Measurements from ENCODE around the gene NSD1. TPM values are rescaled to one million over a fixed set of nuclear protein-coding genes. Genes with fewer than 3 reads are reported as not detected.

Gene NSD1
- total and polyA plus RNA-seq, 10 of the 15 experiments (the other 5 are each of a cell fraction or from before 2014, with no cell fraction given), result 7.0 to 57.9 (median 30.4) TPM

DNA sequence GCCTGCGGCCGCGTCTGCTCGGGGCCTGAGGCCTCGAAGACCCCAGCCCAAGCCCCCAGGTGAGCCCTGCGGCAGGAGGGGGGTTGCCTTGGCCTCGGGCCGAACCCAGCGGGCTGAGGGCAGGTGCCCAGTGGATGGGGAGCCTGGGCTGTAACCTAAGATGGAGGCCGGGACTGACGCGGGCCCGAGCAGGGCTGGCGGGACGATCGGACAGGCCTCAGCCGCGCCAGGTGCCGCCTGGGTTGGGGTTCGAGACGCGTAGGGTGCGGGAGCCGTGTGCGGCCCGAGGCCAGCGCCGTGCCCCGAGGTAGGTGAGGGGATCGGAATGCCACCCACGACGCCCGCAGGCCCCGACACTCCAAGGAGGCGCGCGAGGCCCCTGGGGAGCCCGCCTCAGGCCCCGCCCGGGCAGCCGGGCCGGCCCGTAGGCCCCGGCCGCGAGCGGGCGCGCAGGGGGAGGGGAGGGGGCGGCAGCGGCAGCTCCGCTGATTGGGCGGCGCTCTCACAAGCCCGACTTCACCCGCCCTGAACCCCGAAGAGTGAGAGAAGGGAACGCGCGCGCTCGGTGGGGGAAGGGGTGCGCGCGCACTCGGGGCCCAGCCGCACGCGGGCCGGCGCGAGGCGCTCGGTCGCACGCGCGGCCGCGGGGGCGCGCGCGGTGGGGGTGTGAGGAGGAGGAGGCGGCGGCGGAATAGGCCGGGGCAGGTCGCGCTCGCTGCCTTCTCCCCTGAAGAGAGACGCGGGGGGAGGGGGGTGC lies at the start of gene NSD1 (continued):
- TF ChIP-seq, protein P1, sequence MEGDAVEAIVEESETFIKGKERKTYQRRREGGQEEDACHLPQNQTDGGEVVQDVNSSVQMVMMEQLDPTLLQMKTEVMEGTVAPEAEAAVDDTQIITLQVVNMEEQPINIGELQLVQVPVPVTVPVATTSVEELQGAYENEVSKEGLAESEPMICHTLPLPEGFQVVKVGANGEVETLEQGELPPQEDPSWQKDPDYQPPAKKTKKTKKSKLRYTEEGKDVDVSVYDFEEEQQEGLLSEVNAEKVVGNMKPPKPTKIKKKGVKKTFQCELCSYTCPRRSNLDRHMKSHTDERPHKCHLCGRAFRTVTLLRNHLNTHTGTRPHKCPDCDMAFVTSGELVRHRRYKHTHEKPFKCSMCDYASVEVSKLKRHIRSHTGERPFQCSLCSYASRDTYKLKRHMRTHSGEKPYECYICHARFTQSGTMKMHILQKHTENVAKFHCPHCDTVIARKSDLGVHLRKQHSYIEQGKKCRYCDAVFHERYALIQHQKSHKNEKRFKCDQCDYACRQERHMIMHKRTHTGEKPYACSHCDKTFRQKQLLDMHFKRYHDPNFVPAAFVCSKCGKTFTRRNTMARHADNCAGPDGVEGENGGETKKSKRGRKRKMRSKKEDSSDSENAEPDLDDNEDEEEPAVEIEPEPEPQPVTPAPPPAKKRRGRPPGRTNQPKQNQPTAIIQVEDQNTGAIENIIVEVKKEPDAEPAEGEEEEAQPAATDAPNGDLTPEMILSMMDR (IDR thresholded peaks at IDR 0.05 in 2 of 3, conservative IDR thresholded peaks at IDR 0.05 in 1 of 3; ENCODE audit: control insufficient read depth in 2 of 3, extremely low read depth in 1 of 3, insufficient read depth in 1 of 3, low read depth in 3 of 3, low read length in 3 of 3), result no peak

DNA sequence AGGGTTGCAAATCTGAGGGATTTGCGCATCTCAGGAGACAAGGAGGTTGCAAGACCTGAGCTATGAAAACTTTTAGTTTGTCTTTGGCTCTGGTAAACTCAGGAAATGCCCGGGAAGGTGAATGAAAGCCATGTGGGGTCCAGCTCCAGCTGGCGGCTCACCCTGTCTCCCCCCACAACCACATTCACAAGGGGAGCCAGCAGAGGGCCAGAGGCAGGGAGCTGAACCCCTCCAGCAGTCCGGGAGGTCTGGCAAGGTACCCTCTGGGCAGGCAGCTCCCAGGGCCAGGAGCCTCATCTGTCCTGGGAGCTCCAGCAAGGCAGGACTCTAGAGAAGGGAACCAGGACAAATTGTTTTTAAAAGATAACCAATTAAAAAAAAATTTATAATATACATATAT lies 49.4 kb upstream of the NSD1 start:
- CTCF ChIA-PET, result interaction anchor here (1.1 to 3.5 kb wide), 3 partner anchors 11 to 27 kb away, joined by 3 to 30 read pairs (median 13); no protein-coding TSS in a partner anchor
- Histone ChIP-seq H3K27me3 (replicated peaks in 1 of 2; ENCODE audit: control insufficient read depth in 2 of 2, insufficient read depth in 2 of 2, low read length in 1 of 2) (peaks cover 0 to 4% of the 10 kb centered on the region in 2 experiments; a peak in 3 of 4 replicates), H3K4me3 (no peak overlapping the region), H3K9ac (ENCODE audit: control insufficient read depth, insufficient read depth, low read length) (no peak overlapping the region), H3K36me3 (ENCODE audit: control insufficient read depth in 2 of 2, insufficient read depth in 2 of 2, low read length in 1 of 2) (no peaks in the 10 kb centered on the region), H3K27ac (ENCODE audit: control insufficient read depth, insufficient read depth) (no peak overlapping the region), H3K4me2 (ENCODE audit: control insufficient read depth, insufficient read depth) (no peak overlapping the region), H3K4me1 (ENCODE audit: control insufficient read depth, insufficient read depth, low read length) (0 out of 2 replicates have a peak, but pooled peaks cover 2% of the 10 kb centered on the region), H2AFZ (ENCODE audit: control insufficient read depth, low read depth, low read length) (no peak overlapping the region), H3K79me2 (ENCODE audit: control insufficient read depth, insufficient read depth, low read length) (no peaks in the 10 kb centered on the region), H3K9me3 (replicated peaks; ENCODE audit: control insufficient read depth, insufficient read depth, low read length) (no peaks in the 10 kb centered on the region), H4K20me1 (ENCODE audit: control insufficient read depth, insufficient read depth) (no peaks in the 10 kb centered on the region)
- RAD21 ChIA-PET (ENCODE audit: unreplicated experiment), result interaction anchor here (1.1 to 4.2 kb wide), 2 partner anchors 13 to 29 kb away, joined by 3 to 17 read pairs; no protein-coding TSS in a partner anchor
- in situ Hi-C loops (cut with MboI) (no loop called here), intact Hi-C loops (cut with micrococcal nuclease; ENCODE audit: unreplicated experiment) (no loop called here)
- POLR2A ChIA-PET, result no interaction called here
- SMC1A ChIA-PET (ENCODE audit: uncharacterized antibody, unreplicated experiment), result interaction anchor here (0.8 to 2.6 kb wide), 3 partner anchors 13 to 28 kb away, joined by 3 to 10 read pairs (median 3); no protein-coding TSS in a partner anchor
- WGBS (ENCODE audit: insufficient coverage, insufficient replicate concordance, low lambda C conversion rate, missing lambda C conversion rate), result 41% methylated on average over 4 of the region's 4 CpGs
- no TSS peak for BruUV-seq (replicated peaks)
- DNase-seq (ENCODE audit: low read depth, low spot score) (no peak), ATAC-seq (no peak), FAIRE-seq (no peak)
- TF ChIP-seq, protein P2, sequence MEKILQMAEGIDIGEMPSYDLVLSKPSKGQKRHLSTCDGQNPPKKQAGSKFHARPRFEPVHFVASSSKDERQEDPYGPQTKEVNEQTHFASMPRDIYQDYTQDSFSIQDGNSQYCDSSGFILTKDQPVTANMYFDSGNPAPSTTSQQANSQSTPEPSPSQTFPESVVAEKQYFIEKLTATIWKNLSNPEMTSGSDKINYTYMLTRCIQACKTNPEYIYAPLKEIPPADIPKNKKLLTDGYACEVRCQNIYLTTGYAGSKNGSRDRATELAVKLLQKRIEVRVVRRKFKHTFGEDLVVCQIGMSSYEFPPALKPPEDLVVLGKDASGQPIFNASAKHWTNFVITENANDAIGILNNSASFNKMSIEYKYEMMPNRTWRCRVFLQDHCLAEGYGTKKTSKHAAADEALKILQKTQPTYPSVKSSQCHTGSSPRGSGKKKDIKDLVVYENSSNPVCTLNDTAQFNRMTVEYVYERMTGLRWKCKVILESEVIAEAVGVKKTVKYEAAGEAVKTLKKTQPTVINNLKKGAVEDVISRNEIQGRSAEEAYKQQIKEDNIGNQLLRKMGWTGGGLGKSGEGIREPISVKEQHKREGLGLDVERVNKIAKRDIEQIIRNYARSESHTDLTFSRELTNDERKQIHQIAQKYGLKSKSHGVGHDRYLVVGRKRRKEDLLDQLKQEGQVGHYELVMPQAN (conservative IDR thresholded peaks at IDR 0.05), result no peak
- TF ChIP-seq TAF1 (IDR thresholded peaks at IDR 0.05; ENCODE audit: borderline replicate concordance, low read depth, low read length), result no peak
- no peak for TF ChIP-seq CBX3 (IDR thresholded peaks at IDR 0.05; ENCODE audit: borderline replicate concordance, low read depth)
- no peak for TF ChIP-seq MTA3 (IDR thresholded peaks at IDR 0.05; ENCODE audit: borderline replicate concordance, low read length)
- TF ChIP-seq SREBF2 (IDR thresholded peaks at IDR 0.05; ENCODE audit: low read length), result no peak
- TF ChIP-seq HDGF (IDR thresholded peaks at IDR 0.05), result no peak
- no peak for TF ChIP-seq RBBP5 (conservative IDR thresholded peaks at IDR 0.05)
- TF ChIP-seq ETV6 (conservative IDR thresholded peaks at IDR 0.05 in 1 of 2, IDR thresholded peaks at IDR 0.05 in 1 of 2; ENCODE audit: borderline replicate concordance in 1 of 2, low read depth in 1 of 2), result no peak
- no peak for TF ChIP-seq HDAC2 (IDR thresholded peaks at IDR 0.05)
- no peak for TF ChIP-seq SPI1 (IDR thresholded peaks at IDR 0.05; ENCODE audit: borderline replicate concordance, insufficient read depth, low read depth, low read length)
- no peak for TF ChIP-seq NFIC (IDR thresholded peaks at IDR 0.05; ENCODE audit: low read depth, low read length)
- no peak for TF ChIP-seq ZNF274 (IDR thresholded peaks at IDR 0.05; ENCODE audit: insufficient read depth, insufficient read length)
- TF ChIP-seq, protein P3, sequence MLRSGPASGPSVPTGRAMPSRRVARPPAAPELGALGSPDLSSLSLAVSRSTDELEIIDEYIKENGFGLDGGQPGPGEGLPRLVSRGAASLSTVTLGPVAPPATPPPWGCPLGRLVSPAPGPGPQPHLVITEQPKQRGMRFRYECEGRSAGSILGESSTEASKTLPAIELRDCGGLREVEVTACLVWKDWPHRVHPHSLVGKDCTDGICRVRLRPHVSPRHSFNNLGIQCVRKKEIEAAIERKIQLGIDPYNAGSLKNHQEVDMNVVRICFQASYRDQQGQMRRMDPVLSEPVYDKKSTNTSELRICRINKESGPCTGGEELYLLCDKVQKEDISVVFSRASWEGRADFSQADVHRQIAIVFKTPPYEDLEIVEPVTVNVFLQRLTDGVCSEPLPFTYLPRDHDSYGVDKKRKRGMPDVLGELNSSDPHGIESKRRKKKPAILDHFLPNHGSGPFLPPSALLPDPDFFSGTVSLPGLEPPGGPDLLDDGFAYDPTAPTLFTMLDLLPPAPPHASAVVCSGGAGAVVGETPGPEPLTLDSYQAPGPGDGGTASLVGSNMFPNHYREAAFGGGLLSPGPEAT (IDR thresholded peaks at IDR 0.05; ENCODE audit: low read depth), result no peak
